GM23248 (cell line): ENCODE measurements around the gene CELF6. TPM values are rescaled to one million over a fixed set of nuclear protein-coding genes. Genes with fewer than 3 reads are reported as not detected.

Experiments
- DNase-seq: peaks from one replicate; pipeline ENCODE4 v3.0.0-alpha.2; 2015
- H2AFZ ChIP-seq: fragments of 200-600 bp; sonication (generic); 2 replicates; pipeline ENCODE4 v1.6.1; 2016; ENCODE audit warnings: antibody characterized with exemption
- H3F3A ChIP-seq: fragments of 200-600 bp; sonication (generic); 2 replicates; pipeline ENCODE4 v1.6.1; 2016; ENCODE audit warnings: mild to moderate bottlenecking, antibody characterized with exemption, mixed run types; ENCODE audit not compliant: insufficient read depth
- H3K27ac ChIP-seq: fragments of 200-600 bp; sonication (generic); 2 replicates; pipeline ENCODE4 v1.5.1; 2016; ENCODE audit warnings: mild to moderate bottlenecking
- H3K27me3 ChIP-seq: fragments of 200-600 bp; sonication (generic); replicated peaks from 2 replicates; pipeline ENCODE4 v1.6.1; 2016; ENCODE audit warnings: mild to moderate bottlenecking; ENCODE audit not compliant: insufficient read depth
- H3K36me3 ChIP-seq: fragments of 200-600 bp; sonication (generic); 2 replicates; pipeline ENCODE4 v1.6.1; 2016; ENCODE audit warnings: low read depth, mild to moderate bottlenecking
- H3K4me1 ChIP-seq: fragments of 200-600 bp; sonication (generic); 2 replicates; pipeline ENCODE4 v1.6.1; 2016; ENCODE audit warnings: mild to moderate bottlenecking; ENCODE audit not compliant: insufficient read depth
- H3K4me2 ChIP-seq: fragments of 200-600 bp; sonication (generic); one replicate; pipeline ENCODE4 v1.6.1; 2016; ENCODE audit warnings: mild to moderate bottlenecking; ENCODE audit not compliant: unreplicated experiment
- H3K4me3 ChIP-seq: fragments of 200-600 bp; sonication (generic); 2 replicates; pipeline ENCODE4 v1.5.1; 2016; ENCODE audit warnings: mild to moderate bottlenecking
- H3K79me2 ChIP-seq: fragments of 200-600 bp; sonication (generic); 2 replicates; pipeline ENCODE4 v1.6.1; 2016; ENCODE audit warnings: mild to moderate bottlenecking; ENCODE audit not compliant: insufficient read depth
- H3K9ac ChIP-seq: fragments of 200-600 bp; sonication (generic); 2 replicates; pipeline ENCODE4 v1.6.1; 2016; ENCODE audit warnings: mild to moderate bottlenecking
- H3K9me2 ChIP-seq: fragments of 200-600 bp; sonication (generic); 2 replicates; pipeline ENCODE4 v1.6.1; 2016; ENCODE audit warnings: mixed run types, mild to moderate bottlenecking, moderate library complexity; ENCODE audit not compliant: insufficient read depth
- H3K9me3 ChIP-seq: fragments of 200-600 bp; sonication (generic); one replicate; pipeline ENCODE4 v1.6.1; 2017; ENCODE audit warnings: low read depth
- H4K20me1 ChIP-seq: fragments of 200-600 bp; sonication (generic); 2 replicates; pipeline ENCODE4 v1.6.0; 2016; ENCODE audit not compliant: insufficient read depth
- EZH2 ChIP-seq: fragments of 200-600 bp; sonication (generic); IDR thresholded peaks from 2 replicates; pipeline ENCODE4 v1.6.1; 2018; ENCODE audit warnings: antibody characterized with exemption, mild to moderate bottlenecking; ENCODE audit not compliant: insufficient read depth, poor library complexity, severe bottlenecking
- EZH2phosphoT487 ChIP-seq: fragments of 200-600 bp; sonication (generic); IDR thresholded peaks from 2 replicates; pipeline ENCODE4 v1.6.1; 2018; ENCODE audit warnings: antibody characterized with exemption, moderate library complexity, mild to moderate bottlenecking, low read depth; ENCODE audit not compliant: insufficient read depth
- WGBS, 2 experiments: methylation state at CpG; one replicate each; pipeline ENCODE4 v1.1.6; 2015 to 2017; ENCODE audit warnings: low lambda C conversion rate in 2 of 2, low coverage in 1 of 2; ENCODE audit errors: missing lambda C conversion rate in 2 of 2; 5-methylcytosine and 5-hydroxymethylcytosine counted together
- in situ Hi-C: fragments of 300-500 bp; cut with MboI; formaldehyde crosslinking; loops from 2 replicates; pipeline ENCODE4 v1.15.0; 2020
- polyA plus RNA-seq: library from polyadenylated mRNA; unstranded; fragments of >200 nt; fragmentation: Nextera tagmentation; extraction: Ambion mirVana; gene quantifications from 2 replicates; pipeline ENCODE4 v1.2.1, GENCODE V29; 2016
- total RNA-seq: library from RNA; depleted of rRNA; stranded (reverse); fragments of >200 nt; shearing (Covaris generic); gene quantifications from 2 replicates; pipeline ENCODE4 v1.2.3, GENCODE V29; 2014

CELF6 gene
- total and polyA plus RNA-seq, 2 experiments from 2014 or later, result 0.08 to 0.22 TPM

DNA sequence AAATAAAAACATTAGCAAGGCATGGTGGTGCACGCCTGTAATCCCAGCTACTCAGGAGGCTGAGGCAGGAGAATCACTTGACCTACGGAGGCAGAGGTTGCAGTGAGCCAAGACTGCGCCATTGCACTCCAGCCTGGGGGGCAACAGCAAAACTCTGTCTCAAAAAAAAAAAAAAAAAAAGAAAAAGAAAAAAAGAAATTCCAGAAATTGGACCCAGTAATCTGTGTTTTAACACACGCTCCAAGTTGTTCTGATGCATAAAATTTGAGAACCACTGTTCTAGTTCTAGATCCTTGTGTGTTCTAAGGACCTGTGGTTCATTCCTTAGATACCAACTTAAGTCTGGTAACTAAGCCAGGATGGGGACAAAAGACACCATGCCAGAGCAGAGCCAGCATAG lies 50.2 kb downstream of the CELF6 start:
- no peak for TF ChIP-seq EZH2phosphoT487
- TF ChIP-seq EZH2, result no peak
- Histone ChIP-seq H2AFZ (no peak overlapping the region), H3K36me3 (peaks cover 24% of the 10 kb centered on the region), H3K4me1 (peaks cover 20% of the 10 kb centered on the region), H3K4me2 (no peak overlapping the region), H3F3A (peaks cover 6% of the 10 kb centered on the region), H3K27ac (no peak overlapping the region), H4K20me1 (no peaks in the 10 kb centered on the region), H3K27me3 (no peaks in the 10 kb centered on the region), H3K4me3 (no peak overlapping the region), H3K79me2 (peaks cover 46% of the 10 kb centered on the region), H3K9me2 (no peaks in the 10 kb centered on the region), H3K9ac (no peak overlapping the region), H3K9me3 (no peaks in the 10 kb centered on the region)
- 95 to 99% methylated on average over 4 of the region's 4 CpGs for WGBS, 2 experiments
- DNase-seq, result no peak
- in situ Hi-C loops, result no loop called here

DNA sequence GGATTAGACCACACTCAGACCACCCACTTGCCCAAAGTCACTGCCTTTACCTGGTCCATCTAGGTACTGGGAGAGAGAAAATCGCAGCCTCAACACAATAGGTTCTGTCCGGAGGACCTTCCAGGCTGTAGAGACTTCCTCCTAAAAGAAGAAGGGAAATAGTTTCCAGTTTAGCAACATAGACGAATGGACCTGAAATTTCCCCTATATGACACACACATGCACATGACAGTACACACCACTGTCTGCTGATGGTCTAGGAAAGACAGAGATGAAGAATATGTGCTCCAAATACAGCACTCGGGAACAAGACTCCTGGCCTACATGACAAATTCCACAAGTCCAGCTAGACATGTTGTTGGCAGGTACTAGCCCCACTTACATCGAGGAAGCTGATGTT lies 54.9 kb downstream of the CELF6 start:
- 93 to 95% methylated on average over 5 of the region's 5 CpGs for WGBS, 2 experiments
- Histone ChIP-seq H3K4me1 (no peaks in the 10 kb centered on the region), H3K9ac (no peak overlapping the region), H3K36me3 (peaks cover 68% of the 10 kb centered on the region), H3K4me3 (no peak overlapping the region), H3K4me2 (no peak overlapping the region), H3K9me2 (no peaks in the 10 kb centered on the region), H2AFZ (no peak overlapping the region), H3K79me2 (peaks cover 23% of the 10 kb centered on the region), H3F3A (peaks cover 7% of the 10 kb centered on the region), H3K9me3 (no peaks in the 10 kb centered on the region), H4K20me1 (no peaks in the 10 kb centered on the region), H3K27me3 (no peaks in the 10 kb centered on the region), H3K27ac (no peak overlapping the region)
- TF ChIP-seq EZH2 (no peak), EZH2phosphoT487 (no peak)
- DNase-seq, result no peak
- in situ Hi-C loops, result no loop called here

DNA sequence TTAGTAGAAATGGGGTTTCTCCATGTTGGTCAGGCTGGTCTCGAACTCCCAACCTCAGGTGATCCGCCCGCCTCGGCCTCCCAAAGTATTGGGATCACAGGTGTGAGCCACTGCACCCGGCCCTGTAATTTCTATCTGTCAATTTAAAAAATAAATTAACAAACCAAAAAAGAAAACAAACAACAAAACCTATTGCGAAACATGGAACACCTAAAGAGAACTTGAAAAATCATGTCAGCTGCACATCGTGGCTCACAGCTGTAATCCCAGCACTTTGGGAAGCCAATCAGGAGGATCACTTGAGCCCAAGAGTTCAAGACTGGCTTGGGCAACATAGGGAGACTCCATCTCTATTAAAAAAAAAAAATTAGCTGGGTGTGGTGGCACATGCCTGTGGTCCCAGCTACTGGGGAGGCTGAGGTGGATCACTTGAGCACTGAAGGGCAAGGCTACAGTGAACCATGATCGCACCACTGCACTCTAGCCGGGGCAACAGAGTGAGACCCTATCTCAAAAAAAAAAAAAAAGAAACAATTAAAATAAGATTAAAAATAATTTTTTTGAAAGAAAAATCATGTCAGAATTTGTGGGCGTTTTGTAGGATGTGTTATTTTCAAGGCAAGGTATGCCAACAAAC lies 67.2 kb downstream of the CELF6 start:
- H3F3A ChIP-seq, result peaks cover 5% of the 10 kb centered on the region; the same call in 1 of the 2 replicates
- no peak overlapping the region for H3K9ac ChIP-seq
- WGBS, 2 experiments, result 97 to 98% methylated on average over 10 of the region's 10 CpGs
- no peaks in the 10 kb centered on the region for H3K4me1 ChIP-seq
- TF ChIP-seq EZH2 (no peak), EZH2phosphoT487 (no peak)
- no peaks in the 10 kb centered on the region for H4K20me1 ChIP-seq
- no peak overlapping the region for H2AFZ ChIP-seq
- H3K79me2 ChIP-seq, result no peaks in the 10 kb centered on the region
- peaks cover 73% of the 10 kb centered on the region for H3K36me3 ChIP-seq
- H3K27ac ChIP-seq, result no peak overlapping the region
- no peaks in the 10 kb centered on the region for H3K9me3 ChIP-seq
- H3K27me3 ChIP-seq, result no peaks in the 10 kb centered on the region
- in situ Hi-C loops, result no loop called here
- no peak for DNase-seq
- no peaks in the 10 kb centered on the region for H3K9me2 ChIP-seq
- no peak overlapping the region for H3K4me3 ChIP-seq
- no peak overlapping the region for H3K4me2 ChIP-seq

DNA sequence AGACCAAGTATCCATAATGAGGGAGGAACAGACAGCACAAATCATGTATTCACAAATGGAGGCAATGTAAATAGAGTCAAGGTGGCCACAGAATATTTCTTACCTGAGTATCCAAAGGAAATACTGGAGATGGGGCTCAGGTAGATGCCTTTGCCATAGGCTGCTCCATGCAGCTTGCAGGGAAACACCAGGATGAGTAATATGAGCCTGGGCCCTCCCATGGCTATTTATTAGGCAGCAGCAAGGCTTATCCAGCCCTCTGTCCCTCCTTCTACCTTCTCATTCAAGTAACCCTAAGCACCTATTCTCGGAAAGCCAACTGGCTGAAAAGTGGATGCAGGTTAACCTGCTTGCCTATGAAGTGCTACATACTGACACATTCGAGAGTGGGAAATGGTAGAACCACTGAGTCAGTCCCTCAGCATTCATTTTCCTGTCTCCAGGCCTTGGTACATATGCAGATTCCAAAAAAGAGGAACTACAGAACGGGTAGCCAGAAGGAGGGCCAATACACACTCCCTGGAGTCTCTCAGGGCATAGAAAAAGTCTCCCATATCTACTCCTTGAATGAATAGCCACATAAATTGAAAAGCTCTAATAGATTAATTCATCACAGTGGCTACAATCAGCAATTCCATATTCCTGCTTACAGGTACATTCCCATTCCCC lies 70.7 kb downstream of the CELF6 start:
- Histone ChIP-seq H3K4me1 (no peaks in the 10 kb centered on the region), H3K4me2 (no peak overlapping the region), H3K36me3 (peaks cover 63% of the 10 kb centered on the region), H3K27ac (no peak overlapping the region), H3K9me2 (no peaks in the 10 kb centered on the region), H3K9ac (no peak overlapping the region), H3K4me3 (no peak overlapping the region), H3F3A (peaks cover 9% of the 10 kb centered on the region; the same call in 1 of the 2 replicates), H2AFZ (no peak overlapping the region), H3K9me3 (no peaks in the 10 kb centered on the region), H3K27me3 (no peaks in the 10 kb centered on the region), H3K79me2 (0 out of 2 replicates have a peak, but pooled peaks cover 5% of the 10 kb centered on the region), H4K20me1 (no peaks in the 10 kb centered on the region; the same call in 1 of the 2 replicates)
- DNase-seq, result no peak
- 89 to 95% methylated on average over 3 of the region's 3 CpGs for WGBS, 2 experiments
- in situ Hi-C loops, result no loop called here
- TF ChIP-seq EZH2 (no peak), EZH2phosphoT487 (no peak)
